NB4 (cell line): ENCODE measurements around the gene NEB.

ENCODE experiments used
- POLR2A ChIP-seq: IDR thresholded peaks from 2 replicates; pipeline ENCODE4 v1.6.1; 2011; ENCODE audit warnings: mild to moderate bottlenecking; ENCODE audit not compliant: insufficient read length; ENCODE audit errors: extremely low read depth
- TF ChIP-seq, protein P1 (sequence below): IDR thresholded peaks from one replicate; pipeline ENCODE4 v1.5.1; 2012; ENCODE audit warnings: low read depth, low read length
- TF ChIP-seq, protein P2 (sequence below): IDR thresholded peaks from 2 replicates; pipeline ENCODE4 v1.6.1; 2011; ENCODE audit warnings: low read depth, low read length

DNA sequence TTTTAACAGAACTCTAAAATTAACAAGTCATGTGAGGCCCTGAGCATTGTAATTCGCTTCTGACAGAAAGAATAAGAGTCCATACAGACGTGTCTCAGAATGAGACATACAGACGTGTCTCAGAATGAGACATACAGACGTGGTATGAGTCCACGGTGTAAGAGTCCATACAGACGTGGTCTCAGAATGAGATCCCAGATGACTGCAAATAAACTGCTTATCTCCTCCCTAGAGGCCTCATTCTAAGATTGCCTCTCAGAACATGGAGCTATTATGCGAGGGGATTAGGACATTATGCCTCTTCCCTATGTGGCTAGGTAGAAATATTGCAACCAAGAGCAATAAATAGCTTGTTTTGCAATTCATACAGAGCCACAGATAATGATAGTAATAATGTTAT, 63.9 kb downstream of the NEB start:
- TF ChIP-seq, protein P1, sequence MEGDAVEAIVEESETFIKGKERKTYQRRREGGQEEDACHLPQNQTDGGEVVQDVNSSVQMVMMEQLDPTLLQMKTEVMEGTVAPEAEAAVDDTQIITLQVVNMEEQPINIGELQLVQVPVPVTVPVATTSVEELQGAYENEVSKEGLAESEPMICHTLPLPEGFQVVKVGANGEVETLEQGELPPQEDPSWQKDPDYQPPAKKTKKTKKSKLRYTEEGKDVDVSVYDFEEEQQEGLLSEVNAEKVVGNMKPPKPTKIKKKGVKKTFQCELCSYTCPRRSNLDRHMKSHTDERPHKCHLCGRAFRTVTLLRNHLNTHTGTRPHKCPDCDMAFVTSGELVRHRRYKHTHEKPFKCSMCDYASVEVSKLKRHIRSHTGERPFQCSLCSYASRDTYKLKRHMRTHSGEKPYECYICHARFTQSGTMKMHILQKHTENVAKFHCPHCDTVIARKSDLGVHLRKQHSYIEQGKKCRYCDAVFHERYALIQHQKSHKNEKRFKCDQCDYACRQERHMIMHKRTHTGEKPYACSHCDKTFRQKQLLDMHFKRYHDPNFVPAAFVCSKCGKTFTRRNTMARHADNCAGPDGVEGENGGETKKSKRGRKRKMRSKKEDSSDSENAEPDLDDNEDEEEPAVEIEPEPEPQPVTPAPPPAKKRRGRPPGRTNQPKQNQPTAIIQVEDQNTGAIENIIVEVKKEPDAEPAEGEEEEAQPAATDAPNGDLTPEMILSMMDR = no peak
- TF ChIP-seq, protein P2, sequence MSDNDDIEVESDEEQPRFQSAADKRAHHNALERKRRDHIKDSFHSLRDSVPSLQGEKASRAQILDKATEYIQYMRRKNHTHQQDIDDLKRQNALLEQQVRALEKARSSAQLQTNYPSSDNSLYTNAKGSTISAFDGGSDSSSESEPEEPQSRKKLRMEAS = no peak
- TF ChIP-seq POLR2A = no peak
